Measurements from ENCODE around the gene MAP6.

MAP6 gene

DNA sequence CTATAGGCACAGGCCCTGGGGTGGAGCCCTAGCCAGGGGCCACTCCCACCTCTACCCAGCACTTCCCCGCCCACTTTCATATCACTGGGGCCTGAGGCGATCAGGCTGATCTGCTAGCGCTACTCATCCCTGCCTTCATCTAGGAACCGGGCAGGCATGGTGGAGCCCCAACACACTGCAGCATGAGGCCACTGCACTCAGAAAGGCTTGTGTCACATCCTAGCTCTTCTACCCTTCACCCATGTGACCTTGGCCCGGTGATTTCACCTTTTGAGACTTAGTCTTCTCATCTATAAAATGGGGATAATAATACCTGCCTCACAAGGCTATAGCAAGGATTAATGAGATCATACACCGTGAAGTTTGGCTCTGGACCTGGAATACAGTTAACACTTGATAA is 125.0 kb downstream of the MAP6 start:
- no peak for DNase-seq

- no peak for DNase-seq
These were observed 126.8 kb downstream of the MAP6 start for GRCh38 chr11:75542088-75542438.

DNA sequence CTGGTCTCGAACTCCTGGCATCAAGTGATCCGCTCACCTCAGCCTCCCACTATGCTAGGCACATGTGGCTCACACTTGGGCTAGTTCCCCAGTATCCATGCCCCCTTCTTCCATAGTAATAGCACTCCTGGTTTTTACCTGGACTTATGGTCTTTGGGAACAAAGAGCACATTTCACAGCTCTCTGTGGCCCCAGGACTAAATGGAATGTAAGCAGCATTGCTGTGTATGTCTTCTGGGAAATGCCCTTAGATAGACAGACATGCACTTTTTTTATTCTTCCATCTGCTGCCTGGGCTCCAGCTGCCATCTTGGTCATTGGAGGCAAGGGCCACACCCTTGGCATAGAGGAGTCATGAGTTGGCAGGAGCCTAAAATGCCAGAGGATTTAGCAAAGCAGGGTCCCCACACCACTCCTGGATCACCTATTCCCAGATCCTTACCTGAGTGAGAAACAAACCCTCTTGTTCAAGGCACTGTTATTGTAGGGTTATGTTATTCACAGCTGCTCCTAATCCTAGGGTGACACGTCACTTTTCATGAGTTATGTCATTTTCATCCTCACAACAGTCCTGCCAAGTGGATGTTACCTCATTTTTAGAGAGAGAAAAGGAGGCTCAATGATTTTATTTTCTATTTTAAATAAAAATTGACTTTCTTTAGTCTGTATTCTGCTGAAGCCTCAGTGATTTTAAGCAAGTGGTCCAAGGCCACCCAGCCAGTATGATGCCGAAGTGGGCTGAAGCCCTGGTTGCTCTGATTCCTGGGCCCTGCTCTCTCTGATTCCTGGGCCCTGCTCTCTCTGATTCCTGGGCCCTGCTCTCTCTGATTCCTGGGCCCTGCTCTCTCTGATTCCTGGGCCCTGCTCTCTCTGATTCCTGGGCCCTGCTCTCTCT is 127.4 kb downstream of the MAP6 start:
- DNase-seq = no peak

GRCh38 chr11:75539459-75540334 is 129.1 kb downstream of the MAP6 start:
- no peak for DNase-seq

GRCh38 chr11:75538150-75538942 is 130.5 kb downstream of the MAP6 start:
- no peak for DNase-seq

- no peak for DNase-seq
These were observed 131.1 kb downstream of the MAP6 start for GRCh38 chr11:75537740-75538139.
